GM10266 (cell line): Measurements from ENCODE around the gene LDHD.

ENCODE experiments used
- DNase-seq: peaks from one replicate; pipeline ENCODE4 v3.0.0; 2012; ENCODE audit errors: extremely low spot score
- CTCF ChIP-seq: IDR thresholded peaks from 2 replicates; pipeline ENCODE4 v1.5.1; 2012; ENCODE audit warnings: mild to moderate bottlenecking, low read depth; ENCODE audit not compliant: control insufficient read depth, insufficient read depth; ENCODE audit errors: missing control alignments

Gene LDHD

GRCh38 chr16:75062135-75062975 lies 54.2 kb downstream of the LDHD start:
- no peak for DNase-seq
- TF ChIP-seq CTCF = no peak
